ACC112 (cell line): Measurements from ENCODE around the gene FMNL2.
"Not testable (repeated sequence)": the region's sequence is repeated elsewhere in the genome, so short reads cannot be mapped to it uniquely, and the experiment has no call there.

ENCODE experiments used
- H2AFZ ChIP-seq: fragments of 200-600 bp; sonication (generic); one replicate; pipeline ENCODE4 v1.6.0; 2017; ENCODE audit warnings: antibody characterized with exemption, low read length; ENCODE audit not compliant: unreplicated experiment
- H3K27ac ChIP-seq: fragments of 200-600 bp; sonication (generic); 2 replicates; pipeline ENCODE4 v1.5.1; 2014; ENCODE audit warnings: low read depth, mild to moderate bottlenecking, antibody characterized with exemption, low read length, moderate library complexity
- H3K27me3 ChIP-seq: fragments of 200-600 bp; sonication (generic); 2 replicates; pipeline ENCODE4 v1.6.1; 2014; ENCODE audit warnings: mild to moderate bottlenecking, antibody characterized with exemption, low read length, moderate library complexity, mixed read lengths; ENCODE audit not compliant: insufficient read depth
- H3K36me3 ChIP-seq: fragments of 200-600 bp; sonication (generic); 2 replicates; pipeline ENCODE4 v1.6.1; 2016; ENCODE audit warnings: mild to moderate bottlenecking, antibody characterized with exemption, low read length, moderate library complexity, mixed read lengths; ENCODE audit not compliant: insufficient read depth
- H3K4me1 ChIP-seq: fragments of 200-600 bp; sonication (generic); one replicate; pipeline ENCODE4 v1.6.1; 2016; ENCODE audit warnings: low read length, mixed read lengths; ENCODE audit not compliant: insufficient read depth, unreplicated experiment, control insufficient read depth
- H3K4me3 ChIP-seq: fragments of 200-600 bp; sonication (generic); 2 replicates; pipeline ENCODE4 v1.5.1; 2014; ENCODE audit warnings: mild to moderate bottlenecking, low read depth, low read length
- H3K79me2 ChIP-seq: fragments of 200-600 bp; sonication (generic); one replicate; pipeline ENCODE4 v1.6.0; 2016; ENCODE audit warnings: low read length; ENCODE audit not compliant: control insufficient read depth, unreplicated experiment, insufficient read depth

FMNL2 gene

GRCh38 chr2:152468899-152469692, 134.1 kb downstream of the FMNL2 start:
- Histone ChIP-seq H3K4me3 (no peak overlapping the region), H3K79me2 (peaks cover 82% of the 10 kb centered on the region), H2AFZ (no peak overlapping the region), H3K36me3 (no peaks in the 10 kb centered on the region), H3K4me1 (peaks cover 40% of the 10 kb centered on the region), H3K27ac (no peak overlapping the region), H3K27me3 (no peaks in the 10 kb centered on the region)

- H3K4me1 ChIP-seq = peaks cover 22% of the 10 kb centered on the region
- no peak overlapping the region for H3K27ac ChIP-seq
- peaks cover 76% of the 10 kb centered on the region for H3K79me2 ChIP-seq
Observed at GRCh38 chr2:152470861-152471854, 136.2 kb downstream of the FMNL2 start.

GRCh38 chr2:152472481-152472887, 137.5 kb downstream of the FMNL2 start:
- H3K36me3 ChIP-seq = no peaks in the 10 kb centered on the region
- H3K4me3 ChIP-seq = no peak overlapping the region
- H3K27ac ChIP-seq = no peak overlapping the region
- no peak overlapping the region for H2AFZ ChIP-seq
- H3K4me1 ChIP-seq = peaks cover 16% of the 10 kb centered on the region
- peaks cover 74% of the 10 kb centered on the region for H3K79me2 ChIP-seq
- no peaks in the 10 kb centered on the region for H3K27me3 ChIP-seq

More at GRCh38 chr2:152470861-152471854, 136.2 kb downstream of the FMNL2 start:
- no peak overlapping the region for H2AFZ ChIP-seq
- no peaks in the 10 kb centered on the region for H3K36me3 ChIP-seq
- no peaks in the 10 kb centered on the region for H3K27me3 ChIP-seq
- no peak overlapping the region for H3K4me3 ChIP-seq

GRCh38 chr2:152473151-152473857, 138.3 kb downstream of the FMNL2 start:
- H3K36me3 ChIP-seq = no peaks in the 10 kb centered on the region
- no peak overlapping the region for H3K27ac ChIP-seq
- H3K4me1 ChIP-seq = peaks cover 17% of the 10 kb centered on the region
- peaks cover 69% of the 10 kb centered on the region for H3K79me2 ChIP-seq
- no peak overlapping the region for H3K4me3 ChIP-seq
- H3K27me3 ChIP-seq = no peaks in the 10 kb centered on the region
- no peak overlapping the region for H2AFZ ChIP-seq

GRCh38 chr2:152474523-152474922, 139.5 kb downstream of the FMNL2 start:
- H3K4me3 ChIP-seq, H3K4me1 ChIP-seq, H3K27me3 ChIP-seq, H3K27ac ChIP-seq, H2AFZ ChIP-seq, H3K36me3 ChIP-seq: not testable (repeated sequence)
- H3K79me2 ChIP-seq = peaks cover 59% of the 10 kb centered on the region

GRCh38 chr2:152475982-152476381, 141.0 kb downstream of the FMNL2 start:
- Histone ChIP-seq H3K79me2 (peaks cover 57% of the 10 kb centered on the region), H3K36me3 (no peaks in the 10 kb centered on the region), H3K4me3 (no peak overlapping the region), H3K27me3 (no peaks in the 10 kb centered on the region), H3K27ac (no peak overlapping the region), H2AFZ (no peak overlapping the region), H3K4me1 (peaks cover 7% of the 10 kb centered on the region)

GRCh38 chr2:152477347-152478092, 142.5 kb downstream of the FMNL2 start:
- H3K36me3 ChIP-seq = no peaks in the 10 kb centered on the region
- H3K27me3 ChIP-seq = no peaks in the 10 kb centered on the region
- peaks cover 50% of the 10 kb centered on the region for H3K79me2 ChIP-seq
- H2AFZ ChIP-seq = no peak overlapping the region
- peaks cover 7% of the 10 kb centered on the region for H3K4me1 ChIP-seq
- H3K27ac ChIP-seq = no peak overlapping the region
- no peak overlapping the region for H3K4me3 ChIP-seq

GRCh38 chr2:152479282-152479681, 144.3 kb downstream of the FMNL2 start:
- Histone ChIP-seq H3K27ac (no peak overlapping the region), H3K79me2 (peaks cover 49% of the 10 kb centered on the region), H3K36me3 (no peaks in the 10 kb centered on the region), H3K4me1 (peaks cover 7% of the 10 kb centered on the region), H3K27me3 (no peaks in the 10 kb centered on the region), H2AFZ (no peak overlapping the region), H3K4me3 (no peak overlapping the region)

- no peak overlapping the region for H3K4me3 ChIP-seq
- no peak overlapping the region for H3K27ac ChIP-seq
- no peak overlapping the region for H2AFZ ChIP-seq
- no peaks in the 10 kb centered on the region for H3K36me3 ChIP-seq
- peaks cover 7% of the 10 kb centered on the region for H3K4me1 ChIP-seq
- no peaks in the 10 kb centered on the region for H3K27me3 ChIP-seq
- H3K79me2 ChIP-seq = peaks cover 48% of the 10 kb centered on the region
Observed at GRCh38 chr2:152480821-152481399, 145.9 kb downstream of the FMNL2 start.
